HG02870 (cell line): ENCODE data around the gene SASS6.
"Not testable (repeated sequence)": the region's sequence is repeated elsewhere in the genome, so short reads cannot be mapped to it uniquely, and the experiment has no call there.

ENCODE experiments used
- ATAC-seq: cut with Tn5 transposase; IDR thresholded peaks from one replicate; pipeline ENCODE4 v1.9.1; 2021; ENCODE audit warnings: mild to moderate bottlenecking, moderate library complexity; ENCODE audit not compliant: unreplicated experiment

Gene SASS6

GRCh38 chr1:100051401-100051800 lies 81.3 kb downstream of the SASS6 start:
- ATAC-seq: no peak

- no peak for ATAC-seq
Measured at GRCh38 chr1:100050139-100050538, 82.6 kb downstream of the SASS6 start.

GRCh38 chr1:100047235-100047708 lies 85.5 kb downstream of the SASS6 start:
- not testable (repeated sequence) for ATAC-seq

- ATAC-seq: no peak
Measured at GRCh38 chr1:100045206-100045605, 87.5 kb downstream of the SASS6 start.

- ATAC-seq: no peak
Measured at GRCh38 chr1:100039591-100039990, 93.1 kb downstream of the SASS6 start.

GRCh38 chr1:100038660-100039287 lies 94.0 kb downstream of the SASS6 start:
- peak; percentile 50 for ATAC-seq

GRCh38 chr1:100037927-100038659 lies 94.6 kb downstream of the SASS6 start:
- peak; percentile 83 for ATAC-seq

- no peak for ATAC-seq
Measured at GRCh38 chr1:100037656-100037926, 95.1 kb downstream of the SASS6 start.

- no peak for ATAC-seq
Measured at GRCh38 chr1:100036718-100037655, 95.7 kb downstream of the SASS6 start.

GRCh38 chr1:100035214-100035613 lies 97.5 kb downstream of the SASS6 start:
- no peak for ATAC-seq

GRCh38 chr1:100034470-100034869 lies 98.3 kb downstream of the SASS6 start:
- no peak for ATAC-seq
